ENCODE data around the gene CMTM7.
A peak's percentile ranks its signal among the peaks of the same experiment; 100 is the strongest.

Gene CMTM7

GRCh38 chr3:32414522-32415202 is 23.0 kb downstream of the CMTM7 start:
- DNase-seq (ENCODE audit: low read depth): no peak

GRCh38 chr3:32419742-32420125 is 28.1 kb downstream of the CMTM7 start:
- DNase-seq (ENCODE audit: low read depth): no peak

DNA sequence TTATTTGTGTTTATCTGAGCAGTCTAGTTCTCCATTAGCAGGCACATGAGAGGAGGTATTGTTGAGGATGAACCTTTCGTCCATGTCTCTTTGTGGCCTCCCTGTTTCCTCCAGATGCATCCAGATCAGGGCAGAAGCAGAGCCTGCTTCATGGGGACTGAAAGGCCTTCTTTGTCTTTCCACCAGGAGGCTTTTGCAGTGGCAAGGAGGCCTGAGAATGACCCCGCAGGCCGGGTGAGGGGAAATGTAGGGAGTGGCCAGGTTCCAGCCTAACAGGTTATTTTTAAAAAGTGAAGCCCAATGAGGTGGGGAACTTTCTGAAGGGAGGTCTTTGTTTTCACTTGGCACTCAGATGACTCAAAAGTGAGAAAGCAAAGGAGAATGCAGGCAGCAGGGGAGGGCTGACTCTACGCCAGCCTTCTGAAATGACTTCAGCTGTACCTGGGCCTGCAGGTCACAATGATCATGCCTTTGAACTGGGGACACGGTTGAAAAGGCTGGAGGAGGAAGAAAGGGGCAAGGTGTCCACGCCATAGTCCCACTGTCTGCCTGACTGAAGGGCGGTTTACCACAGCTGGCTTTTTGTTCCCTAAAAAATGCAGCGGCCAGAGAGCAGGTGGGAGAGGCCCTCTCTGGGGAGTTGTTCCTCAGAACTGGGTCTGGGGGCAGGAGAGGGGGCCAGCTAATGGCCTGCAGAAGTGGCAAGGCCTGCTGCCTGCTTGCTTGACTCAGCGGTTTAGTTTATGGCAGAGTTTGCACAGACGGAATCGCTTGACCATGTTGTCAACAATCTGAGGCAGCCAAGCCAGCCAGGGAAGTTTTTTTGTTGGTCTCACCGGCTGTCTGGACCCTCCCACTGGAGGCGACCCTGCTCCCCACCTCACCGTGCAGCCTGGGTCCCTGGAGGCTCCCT is 28.7 kb downstream of the CMTM7 start:
- no peak for DNase-seq (ENCODE audit: low read depth)

- DNase-seq (ENCODE audit: low read depth): no peak
Measured at GRCh38 chr3:32421185-32421584, 29.5 kb downstream of the CMTM7 start.

- DNase-seq (ENCODE audit: low read depth): peak; percentile 80
Measured at GRCh38 chr3:32421991-32422859, 30.6 kb downstream of the CMTM7 start.

- DNase-seq (ENCODE audit: low read depth): no peak
Measured at GRCh38 chr3:32422943-32423342, 31.3 kb downstream of the CMTM7 start.

- DNase-seq (ENCODE audit: low read depth): no peak
Measured at GRCh38 chr3:32423534-32423933, 31.9 kb downstream of the CMTM7 start.

GRCh38 chr3:32423956-32424557 is 32.4 kb downstream of the CMTM7 start:
- DNase-seq (ENCODE audit: low read depth): no peak

GRCh38 chr3:32424581-32425250 is 33.1 kb downstream of the CMTM7 start:
- DNase-seq (ENCODE audit: low read depth): no peak

DNA sequence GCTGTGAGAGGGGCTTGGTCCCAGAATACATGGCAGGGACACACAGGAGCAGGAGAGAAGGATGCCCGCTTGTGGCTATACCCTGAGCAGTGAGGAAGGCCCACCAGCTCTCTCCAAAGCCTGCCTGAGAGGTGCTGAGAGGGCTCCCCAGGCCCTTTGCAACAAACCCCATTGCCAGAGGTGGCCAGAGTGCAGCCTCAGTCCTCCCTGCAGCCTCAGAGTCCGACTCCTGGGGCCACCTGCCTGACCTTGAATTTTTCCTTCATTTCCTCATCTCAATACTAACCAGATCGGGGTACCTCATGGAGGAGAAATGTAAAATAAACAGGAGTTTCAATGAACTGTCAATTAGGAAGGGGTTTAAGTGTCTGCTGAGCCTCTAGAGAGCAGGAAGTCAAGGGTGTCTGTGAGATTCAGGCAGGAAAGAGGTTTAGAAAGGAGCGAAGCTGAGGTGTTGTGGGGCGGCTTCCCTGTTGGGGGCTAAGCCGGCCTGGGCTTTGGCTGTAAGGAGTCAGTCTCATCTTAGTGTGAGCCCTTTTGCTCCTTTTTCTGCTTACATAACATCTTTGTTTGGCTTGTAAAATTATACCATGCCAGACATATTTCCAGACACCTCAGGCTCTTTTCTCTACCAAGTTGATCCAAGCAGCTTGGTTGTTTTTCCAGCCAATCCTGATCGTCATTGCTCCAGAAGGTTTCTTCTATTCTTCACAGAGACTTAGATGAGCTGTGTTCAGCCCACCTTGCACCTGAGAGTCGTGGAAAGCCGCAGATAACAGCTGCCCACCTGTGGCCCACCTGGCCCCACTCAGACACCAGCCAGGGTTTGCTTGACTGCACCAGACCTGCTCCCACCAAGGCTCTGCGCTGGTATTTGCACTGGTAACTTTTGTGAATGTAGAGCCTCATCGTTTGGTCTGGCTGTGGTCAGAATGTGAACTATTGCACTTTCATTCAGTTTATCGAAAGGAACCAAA is 36.7 kb downstream of the CMTM7 start:
- DNase-seq (ENCODE audit: low read depth): no peak

GRCh38 chr3:32430900-32431299 is 39.2 kb downstream of the CMTM7 start:
- no peak for DNase-seq (ENCODE audit: low read depth)

DNA sequence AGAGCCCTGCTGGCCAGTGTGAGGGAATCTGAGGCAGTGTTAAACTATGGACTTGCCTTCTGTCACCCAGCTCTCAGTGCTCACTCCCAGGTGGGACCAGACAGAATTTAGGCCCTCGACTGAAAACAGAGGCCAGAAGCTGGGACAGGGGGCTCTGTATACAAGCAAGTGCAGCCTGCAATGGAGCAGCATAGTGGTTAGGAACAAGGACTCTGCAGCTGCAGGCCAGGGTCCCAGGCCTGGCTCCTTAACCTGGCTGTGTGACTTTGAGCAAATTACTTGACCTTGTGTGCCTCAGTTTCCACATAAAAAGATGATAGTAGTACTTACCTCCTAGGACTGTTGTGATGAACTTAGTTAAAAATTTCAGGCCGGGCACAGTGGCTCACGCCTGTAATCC is 39.8 kb downstream of the CMTM7 start:
- DNase-seq (ENCODE audit: low read depth): no peak

GRCh38 chr3:32432045-32432710 is 40.5 kb downstream of the CMTM7 start:
- no peak for DNase-seq (ENCODE audit: low read depth)

GRCh38 chr3:32432711-32433530 is 41.3 kb downstream of the CMTM7 start:
- no peak for DNase-seq (ENCODE audit: low read depth)

GRCh38 chr3:32434206-32434605 is 42.6 kb downstream of the CMTM7 start:
- DNase-seq (ENCODE audit: low read depth): no peak

DNA sequence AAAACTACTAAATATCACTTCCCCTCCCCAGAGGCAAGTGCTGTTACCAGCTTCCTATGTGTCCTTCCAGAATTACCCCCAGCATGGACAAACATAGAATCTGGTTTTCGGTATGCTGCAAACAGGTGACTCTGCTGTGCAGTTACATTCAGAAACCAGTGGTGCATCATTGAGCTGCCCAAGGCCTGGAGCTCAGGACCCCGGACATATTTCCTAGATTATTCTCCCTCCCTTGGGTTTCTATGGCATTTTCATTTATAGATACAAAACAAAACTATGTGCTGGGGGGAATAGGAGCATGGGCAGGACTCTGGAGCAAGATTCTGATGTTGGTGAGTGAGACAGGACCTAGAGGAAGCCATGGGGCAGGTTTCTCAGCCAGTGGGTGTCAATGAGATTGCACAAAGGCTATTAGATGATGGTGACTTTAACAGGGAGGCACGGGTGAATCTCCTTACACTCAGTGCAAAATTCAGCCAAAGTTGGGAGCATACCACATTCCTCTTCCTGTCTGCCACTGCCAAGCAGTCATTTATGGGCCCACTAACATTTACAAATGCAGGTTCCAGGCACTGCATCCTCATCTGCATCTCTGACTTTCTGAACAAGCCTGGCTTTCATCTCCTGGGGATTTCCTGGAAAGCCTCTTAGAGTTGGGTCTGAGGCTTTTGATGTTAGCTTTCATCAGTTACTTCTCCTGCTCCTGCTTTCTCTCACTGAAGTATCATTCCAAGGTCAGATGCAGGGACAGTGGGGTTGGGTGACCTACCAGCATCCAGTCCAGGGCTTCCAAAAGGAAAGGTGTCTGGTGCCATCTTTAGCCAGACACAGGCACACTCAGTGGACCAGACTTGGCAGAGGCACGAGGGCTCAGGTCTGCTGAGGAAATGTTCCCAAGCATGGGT is 44.5 kb downstream of the CMTM7 start:
- DNase-seq (ENCODE audit: low read depth): no peak

GRCh38 chr3:32436816-32437189 is 45.1 kb downstream of the CMTM7 start:
- no peak for DNase-seq (ENCODE audit: low read depth)

DNA sequence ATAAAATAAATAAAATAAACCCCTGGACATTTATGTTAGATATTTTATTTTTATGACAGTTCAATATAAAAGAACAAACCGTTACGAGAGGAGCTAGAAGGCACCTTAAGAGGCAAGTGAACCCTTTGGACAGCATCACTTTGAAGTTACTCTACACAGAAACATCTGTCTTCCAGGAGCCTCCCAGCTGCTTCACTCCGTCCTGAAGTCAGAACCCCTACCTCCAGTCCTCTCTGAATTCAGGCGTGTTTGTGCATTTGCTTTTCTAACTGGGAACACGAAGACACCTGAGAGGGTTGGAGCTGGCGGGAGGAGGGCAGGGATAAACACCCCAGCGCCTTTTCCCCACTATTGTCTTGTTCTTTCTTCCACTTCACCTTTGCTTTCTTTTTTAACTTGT is 46.2 kb downstream of the CMTM7 start:
- DNase-seq (ENCODE audit: low read depth): no peak
